Smooth muscle cell of trachea (primary cell): ENCODE data around the gene MAGEB17. TPM values are rescaled to one million over a fixed set of nuclear protein-coding genes. Genes with fewer than 3 reads are reported as not detected.

Source experiments
- total RNA-seq: library from RNA; depleted of rRNA; stranded (reverse); fragments of >200 nt; gene quantifications from 2 replicates; pipeline ENCODE4 v1.2.1, GENCODE V29; 2014

The MAGEB17 gene, protein sequence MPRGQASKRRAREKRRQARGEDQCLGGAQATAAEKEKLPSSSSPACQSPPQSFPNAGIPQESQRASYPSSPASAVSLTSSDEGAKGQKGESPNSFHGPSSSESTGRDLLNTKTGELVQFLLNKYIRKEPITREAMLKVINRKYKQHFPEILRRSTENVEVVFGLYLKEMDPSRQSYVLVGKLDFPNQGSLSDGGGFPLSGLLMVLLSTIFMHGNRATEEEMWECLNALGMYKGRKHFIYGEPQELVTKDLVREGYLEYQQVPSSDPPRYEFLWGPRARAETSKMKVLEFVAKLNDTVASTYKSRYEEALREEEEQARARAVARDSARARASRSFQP
- total RNA-seq, result not detected in 2 replicates

GRCh38 chrX:16167181-16167580, at the start of gene MAGEB17:
Gene MAGEB17 (plus strand): TSS chrX:16167481. CDS start chrX:16170383, 2,902 bp downstream.

GRCh38 chrX:16123222-16123786, 44.0 kb upstream of the MAGEB17 start, which contains the start of gene GRPR:
Gene GRPR (plus strand): TSS chrX:16123565. CDS start chrX:16123954, 389 bp downstream.

Other genes with a start within 250 kb of the MAGEB17 start
- 0.33 TPM in 1 of 2 replicates, not detected in the other for gene GRPR, start 43.9 kb upstream of the MAGEB17 start, total RNA-seq